Neural cell (in vitro differentiated cells): Measurements from ENCODE around the gene KDM4C. TPM values are rescaled to one million over a fixed set of nuclear protein-coding genes. Genes with fewer than 3 reads are reported as not detected.

Experiments used
- H2AFZ ChIP-seq: fragments of 200-600, 300-800 bp; sonication (generic), shearing (Covaris generic); 2 replicates; pipeline ENCODE4 v1.6.0; 2014; ENCODE audit warnings: low read depth, mild to moderate bottlenecking, antibody characterized with exemption, low read length, moderate library complexity
- H3F3A ChIP-seq: fragments of 200-600 bp; shearing (Covaris generic); 2 replicates; pipeline ENCODE4 v1.6.1; 2016; ENCODE audit warnings: mild to moderate bottlenecking, moderate library complexity, mixed read lengths, antibody characterized with exemption, low read length; ENCODE audit not compliant: insufficient read depth, poor library complexity, severe bottlenecking
- H3K27ac ChIP-seq: fragments of 200-600, 300-800 bp; sonication (generic), shearing (Covaris generic); 2 replicates; pipeline ENCODE4 v1.5.1; 2014; ENCODE audit warnings: mild to moderate bottlenecking, low read length, moderate library complexity
- H3K27me3 ChIP-seq: fragments of 300-800, 200-600 bp; sonication (generic), shearing (Covaris generic); 2 replicates; pipeline ENCODE4 v1.6.0; 2014; ENCODE audit warnings: mild to moderate bottlenecking, low read depth, low read length, moderate library complexity; ENCODE audit not compliant: insufficient read depth
- H3K36me3 ChIP-seq: fragments of 300-800, 200-600 bp; sonication (generic), shearing (Covaris generic); 2 replicates; pipeline ENCODE4 v1.5.1; 2014; ENCODE audit warnings: mild to moderate bottlenecking, antibody characterized with exemption, low read length, moderate library complexity; ENCODE audit not compliant: insufficient read depth
- H3K4me2 ChIP-seq: fragments of 300-800, 200-600 bp; sonication (generic), shearing (Covaris generic); 2 replicates; pipeline ENCODE4 v1.6.0; 2014; ENCODE audit warnings: mild to moderate bottlenecking, low read length
- H3K4me3 ChIP-seq: fragments of 300-800, 200-600 bp; sonication (generic), shearing (Covaris generic); 2 replicates; pipeline ENCODE4 v1.5.1; 2014; ENCODE audit warnings: mild to moderate bottlenecking, low read length, moderate library complexity
- H3K79me2 ChIP-seq: fragments of 200-600 bp; shearing (Covaris generic); replicated peaks from 2 replicates; pipeline ENCODE4 v1.6.0; 2014; ENCODE audit warnings: mild to moderate bottlenecking, low read length, moderate library complexity; ENCODE audit not compliant: insufficient read depth
- H3K9ac ChIP-seq: fragments of 300-800, 200-600 bp; sonication (generic), shearing (Covaris generic); 2 replicates; pipeline ENCODE4 v1.6.1; 2016; ENCODE audit warnings: mild to moderate bottlenecking, low read length, mixed read lengths
- H3K9me2 ChIP-seq: fragments of 200-600 bp; shearing (Covaris generic); 2 replicates; pipeline ENCODE4 v1.6.1; 2016; ENCODE audit warnings: mild to moderate bottlenecking, low read length, mixed read lengths; ENCODE audit not compliant: insufficient read depth
- H3K9me3 ChIP-seq: fragments of 200-600, 300-800 bp; sonication (generic), shearing (Covaris generic); 2 replicates; pipeline ENCODE4 v1.6.1; 2016; ENCODE audit warnings: mild to moderate bottlenecking, mixed run types, low read length, moderate library complexity, mixed read lengths
- H4K20me1 ChIP-seq: fragments of 200-600 bp; shearing (Covaris generic); 2 replicates; pipeline ENCODE4 v1.6.1; 2016; ENCODE audit warnings: mild to moderate bottlenecking, mixed run types; ENCODE audit not compliant: insufficient read depth
- CTCF ChIP-seq: fragments of 450-650 bp; IDR thresholded peaks from 2 replicates; pipeline ENCODE4 v1.5.1; 2014; ENCODE audit warnings: antibody characterized with exemption, mild to moderate bottlenecking, moderate library complexity; ENCODE audit not compliant: poor library complexity, severe bottlenecking
- EP300 ChIP-seq: fragments of 450-650 bp; conservative IDR thresholded peaks from 2 replicates; pipeline ENCODE4 v1.6.1; 2014; ENCODE audit warnings: antibody characterized with exemption, mild to moderate bottlenecking, moderate library complexity; ENCODE audit not compliant: poor library complexity, severe bottlenecking
- EZH2 ChIP-seq: fragments of 200-600, 300-800 bp; shearing (Covaris generic), sonication (generic); IDR thresholded peaks from 2 replicates; pipeline ENCODE4 v1.6.1; 2014; ENCODE audit warnings: antibody characterized with exemption, low read length, borderline replicate concordance, mild to moderate bottlenecking; ENCODE audit not compliant: insufficient read depth, poor library complexity, severe bottlenecking
- MXI1 ChIP-seq: fragments of 450-650 bp; conservative IDR thresholded peaks from 2 replicates; pipeline ENCODE4 v1.6.1; 2014; ENCODE audit warnings: antibody characterized with exemption, mild to moderate bottlenecking; ENCODE audit not compliant: poor library complexity, severe bottlenecking
- POLR2AphosphoS5 ChIP-seq: IDR thresholded peaks from 2 replicates; pipeline ENCODE4 v1.6.1; 2012
- RAD21 ChIP-seq: fragments of 450-650 bp; conservative IDR thresholded peaks from 2 replicates; pipeline ENCODE4 v1.6.1; 2014; ENCODE audit warnings: antibody characterized with exemption, mild to moderate bottlenecking, moderate library complexity
- REST ChIP-seq: IDR thresholded peaks from 2 replicates; pipeline ENCODE4 v1.6.1; 2012; ENCODE audit warnings: borderline replicate concordance
- SMC3 ChIP-seq: fragments of 450-650 bp; conservative IDR thresholded peaks from 2 replicates; pipeline ENCODE4 v1.6.1; 2014; ENCODE audit warnings: antibody characterized with exemption, mild to moderate bottlenecking, moderate library complexity; ENCODE audit not compliant: poor library complexity
- TAF1 ChIP-seq: IDR thresholded peaks from 2 replicates; pipeline ENCODE4 v1.6.1; 2012; ENCODE audit warnings: low read depth
- polyA plus RNA-seq: library from polyadenylated mRNA; depleted of rRNA; stranded (reverse); fragments of >200 nt; gene quantifications from 2 replicates; pipeline ENCODE4 v1.2.3, GENCODE V29; 2014

Gene KDM4C
- polyA plus RNA-seq, 1 donor from 2014 or later = 21.1 TPM

GRCh38 chr9:6838158-6838557 lies 80.4 kb downstream of the KDM4C start:
- H3K9me2 ChIP-seq = no peaks in the 10 kb centered on the region
- H4K20me1 ChIP-seq = no peaks in the 10 kb centered on the region
- no peaks in the 10 kb centered on the region for H3K79me2 ChIP-seq
- TF ChIP-seq SMC3 (no peak), EZH2 (no peak), REST (no peak), MXI1 (no peak)
- H3K9ac ChIP-seq = no peak overlapping the region
- H3K4me2 ChIP-seq = no peak overlapping the region
- no peak overlapping the region for H2AFZ ChIP-seq
- no peaks in the 10 kb centered on the region for H3F3A ChIP-seq
- H3K9me3 ChIP-seq = no peaks in the 10 kb centered on the region
- H3K36me3 ChIP-seq = no peaks in the 10 kb centered on the region
- H3K4me3 ChIP-seq = no peak overlapping the region
- H3K27me3 ChIP-seq = no peaks in the 10 kb centered on the region
- no peak overlapping the region for H3K27ac ChIP-seq

- H3K36me3 ChIP-seq = no peaks in the 10 kb centered on the region
- H3K9me3 ChIP-seq = no peaks in the 10 kb centered on the region
- H3F3A ChIP-seq = no peaks in the 10 kb centered on the region
- no peak overlapping the region for H3K4me3 ChIP-seq
- no peaks in the 10 kb centered on the region for H3K9me2 ChIP-seq
- no peaks in the 10 kb centered on the region for H4K20me1 ChIP-seq
- H3K79me2 ChIP-seq = no peaks in the 10 kb centered on the region
- no peak overlapping the region for H3K4me2 ChIP-seq
- TF ChIP-seq REST (no peak), POLR2AphosphoS5 (no peak), MXI1 (no peak), EZH2 (no peak), TAF1 (no peak), EP300 (no peak), RAD21 (no peak), SMC3 (no peak), CTCF (no peak)
- no peaks in the 10 kb centered on the region for H3K27me3 ChIP-seq
- no peak overlapping the region for H3K27ac ChIP-seq
- H2AFZ ChIP-seq = no peak overlapping the region
- no peak overlapping the region for H3K9ac ChIP-seq
Measured at GRCh38 chr9:6842584-6842947, 84.8 kb downstream of the KDM4C start.
